Measurements from ENCODE around the gene NAA40.

Gene NAA40

DNA sequence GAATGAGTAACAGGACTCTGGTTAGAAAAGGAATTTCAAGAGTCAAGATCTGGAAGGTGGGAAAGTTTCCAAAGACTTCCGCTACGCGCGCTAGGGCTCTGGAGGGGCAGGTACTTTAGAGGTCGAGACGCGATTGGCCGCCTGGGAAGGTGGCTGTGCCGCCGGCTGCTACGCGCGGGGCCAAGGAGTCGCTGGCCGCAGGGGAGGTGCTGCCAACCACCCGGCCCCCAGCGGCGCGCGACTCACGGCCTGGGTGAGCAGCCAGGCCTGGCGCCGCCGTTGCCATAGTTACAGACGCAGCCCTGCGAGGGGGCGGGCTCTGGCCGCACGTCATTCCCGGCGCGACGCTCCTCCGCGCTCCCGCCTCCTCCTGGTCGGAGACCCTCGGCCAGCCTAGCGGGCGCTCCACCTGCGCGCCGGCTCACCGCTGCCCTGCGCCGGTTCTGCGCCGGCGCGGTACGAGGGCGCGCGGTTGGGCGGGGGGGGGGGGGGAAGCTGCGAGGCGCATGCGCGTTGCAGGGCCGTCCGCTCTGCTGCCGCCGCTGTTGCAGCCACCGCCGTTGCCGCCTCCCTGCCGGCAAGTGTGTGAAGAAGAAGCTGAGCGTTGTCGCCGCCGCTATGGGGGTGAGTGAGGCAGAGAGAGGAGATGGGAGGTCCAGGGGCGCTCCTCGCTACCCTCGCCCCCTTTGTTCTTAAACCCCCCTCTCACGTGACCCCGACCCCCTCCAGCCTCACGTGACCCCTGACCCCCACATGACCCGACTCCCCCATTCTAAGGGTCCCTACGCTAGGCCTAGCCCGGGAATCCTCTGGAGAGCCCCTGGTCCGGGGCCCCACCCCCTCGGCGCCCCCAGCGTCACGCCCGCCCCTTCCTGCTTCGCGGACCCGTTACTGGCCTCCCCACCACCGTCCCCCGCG, at the start of gene NAA40:
Gene NAA40, plus strand, starts transcription at position 524 of the 918 bp plus-strand sequence. Its CDS starts 95 bp downstream, at position 619.
- peak within 1 kb of the TSS; percentile 76 for H3K4me3 ChIP-seq (ENCODE audit: low read depth, low read length)

DNA sequence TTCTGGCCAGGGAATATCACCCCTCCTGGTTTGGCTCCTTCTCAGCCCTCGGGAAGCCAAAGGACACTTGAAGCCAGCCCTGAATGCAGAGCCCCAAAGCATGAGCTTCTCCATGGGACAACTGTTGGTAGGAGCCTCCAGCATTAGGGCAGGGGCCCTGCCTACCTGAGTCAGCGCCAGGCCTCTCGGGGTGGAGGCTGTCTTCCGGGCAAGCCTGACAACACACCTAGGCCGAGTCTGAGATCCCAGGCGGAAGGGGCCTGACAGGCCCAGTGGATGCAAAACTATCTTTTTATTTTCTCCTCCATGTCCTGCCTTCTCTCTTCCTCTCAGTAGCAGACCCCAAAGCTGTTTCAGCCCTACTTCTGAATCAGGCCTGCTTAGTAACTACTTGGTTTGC, 49.5 kb upstream of the NAA40 start:
- H3K4me3 ChIP-seq (ENCODE audit: low read depth, low read length), result no peak overlapping the region

DNA sequence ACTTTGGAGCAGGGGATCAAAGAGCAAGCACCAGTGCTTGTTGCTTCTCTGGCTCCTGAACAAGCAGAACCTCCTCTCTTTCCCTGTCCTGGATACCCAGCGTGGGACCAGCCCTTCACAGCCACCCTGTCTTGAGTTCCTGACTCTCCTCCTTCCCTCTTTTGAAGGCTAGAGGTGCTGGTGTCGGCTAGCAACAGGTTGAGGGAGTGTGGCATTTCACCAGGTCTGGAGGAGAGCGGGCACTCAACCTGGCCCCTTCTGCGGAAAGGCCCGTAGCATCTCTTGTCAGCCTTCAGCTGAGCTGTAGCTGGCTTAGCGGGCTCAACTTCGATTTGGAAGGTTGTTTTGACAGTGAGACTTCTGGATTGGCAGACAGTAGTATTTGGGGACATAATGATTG, 48.4 kb upstream of the NAA40 start:
- no peak overlapping the region for H3K4me3 ChIP-seq (ENCODE audit: low read depth, low read length)

- no peak overlapping the region for H3K4me3 ChIP-seq (ENCODE audit: low read depth, low read length)
These were observed 46.6 kb upstream of the NAA40 start for GRCh38 chr11:63892228-63892627.

GRCh38 chr11:63893355-63893754, 45.4 kb upstream of the NAA40 start:
- no peak overlapping the region for H3K4me3 ChIP-seq (ENCODE audit: low read depth, low read length)

DNA sequence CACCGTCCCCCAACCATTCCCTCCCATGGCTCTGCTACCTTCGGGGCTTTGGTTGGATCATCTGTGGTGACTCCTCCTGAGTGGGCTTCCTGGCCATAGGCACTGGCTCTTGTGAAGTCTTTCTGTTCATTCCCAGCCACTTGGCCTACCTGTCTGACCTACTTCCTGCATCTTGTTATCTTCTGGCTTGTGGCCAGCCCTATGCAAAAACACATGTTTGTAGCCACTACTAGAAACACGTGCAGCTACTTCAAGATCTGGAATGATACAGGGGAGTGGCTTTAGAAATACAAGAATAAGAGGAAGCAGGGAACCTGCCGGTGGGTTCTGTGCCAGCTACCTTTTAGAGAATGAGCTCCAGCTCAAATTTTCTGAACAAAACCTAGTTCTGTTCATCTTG, 42.7 kb upstream of the NAA40 start:
- no peak overlapping the region for H3K4me3 ChIP-seq (ENCODE audit: low read depth, low read length)

GRCh38 chr11:63897459-63898146, 41.2 kb upstream of the NAA40 start:
- H3K4me3 ChIP-seq (ENCODE audit: low read depth, low read length), result no peak overlapping the region

- no peak overlapping the region for H3K4me3 ChIP-seq (ENCODE audit: low read depth, low read length)
These were observed 37.1 kb upstream of the NAA40 start for GRCh38 chr11:63901660-63902059.

DNA sequence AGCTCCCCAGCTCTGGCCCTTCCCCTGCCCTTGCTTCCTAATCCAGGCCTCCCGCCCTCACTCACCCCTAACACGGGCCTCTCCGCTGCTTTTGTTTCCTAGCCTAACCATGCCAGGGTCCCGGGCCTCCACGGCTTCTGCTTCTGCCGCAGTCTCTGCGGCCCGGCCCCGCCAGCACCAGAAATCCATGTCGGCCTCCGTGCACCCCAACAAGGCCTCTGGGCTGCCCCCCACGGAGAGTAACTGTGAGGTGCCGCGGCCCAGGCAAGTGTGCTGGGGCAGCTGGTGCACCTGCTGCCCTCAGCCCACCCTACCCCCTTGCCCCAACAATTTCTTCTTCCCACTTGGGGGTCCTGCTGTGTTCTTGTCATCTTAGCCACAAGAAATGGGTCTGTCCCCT, 34.9 kb upstream of the NAA40 start:
- no peak overlapping the region for H3K4me3 ChIP-seq (ENCODE audit: low read depth, low read length)

GRCh38 chr11:63904743-63905142, 34.1 kb upstream of the NAA40 start:
- no peak overlapping the region for H3K4me3 ChIP-seq (ENCODE audit: low read depth, low read length)

- no peak overlapping the region for H3K4me3 ChIP-seq (ENCODE audit: low read depth, low read length)
These were observed 33.6 kb upstream of the NAA40 start for GRCh38 chr11:63905179-63905578.

DNA sequence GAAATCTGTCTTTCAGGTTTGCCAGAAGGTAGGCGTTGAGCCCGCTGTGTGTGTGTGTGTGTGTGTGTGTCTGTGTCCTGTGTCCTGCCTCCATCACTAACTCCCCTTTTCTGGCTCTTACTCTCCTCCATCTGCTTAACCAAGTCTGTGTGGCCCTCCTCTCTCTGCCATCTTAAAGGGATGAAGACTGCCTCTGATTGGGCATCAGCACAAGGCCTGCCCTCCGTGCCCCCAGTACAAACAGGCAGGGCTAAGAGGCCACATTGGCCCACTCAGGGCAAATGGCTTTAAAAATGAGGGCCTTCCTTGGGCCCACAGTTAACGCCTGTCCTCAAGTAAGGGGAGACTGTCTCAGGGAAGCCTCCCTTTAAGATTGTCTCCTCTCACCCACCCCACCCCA, 32.7 kb upstream of the NAA40 start:
- H3K4me3 ChIP-seq (ENCODE audit: low read depth, low read length), result no peak overlapping the region

DNA sequence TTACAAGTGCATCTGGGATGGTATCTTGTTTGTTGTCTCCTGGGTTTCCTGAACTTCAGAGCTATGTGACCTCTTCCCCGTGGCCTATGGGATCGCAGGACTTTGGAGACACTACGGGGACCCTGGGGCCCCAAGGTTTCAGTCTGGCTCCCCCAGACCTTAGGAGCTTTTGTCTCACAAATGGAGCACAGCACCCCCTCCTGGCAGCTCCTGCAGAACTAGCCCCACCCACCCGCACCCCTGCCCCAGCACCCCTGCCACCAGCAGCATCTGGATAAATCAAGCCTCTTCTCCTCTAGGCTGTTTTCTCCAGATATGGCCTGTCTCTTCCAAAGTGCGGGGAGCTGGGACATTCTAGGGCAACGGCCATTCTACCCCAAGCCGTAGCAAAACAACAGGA, 32.2 kb upstream of the NAA40 start:
- H3K4me3 ChIP-seq (ENCODE audit: low read depth, low read length), result no peak overlapping the region

DNA sequence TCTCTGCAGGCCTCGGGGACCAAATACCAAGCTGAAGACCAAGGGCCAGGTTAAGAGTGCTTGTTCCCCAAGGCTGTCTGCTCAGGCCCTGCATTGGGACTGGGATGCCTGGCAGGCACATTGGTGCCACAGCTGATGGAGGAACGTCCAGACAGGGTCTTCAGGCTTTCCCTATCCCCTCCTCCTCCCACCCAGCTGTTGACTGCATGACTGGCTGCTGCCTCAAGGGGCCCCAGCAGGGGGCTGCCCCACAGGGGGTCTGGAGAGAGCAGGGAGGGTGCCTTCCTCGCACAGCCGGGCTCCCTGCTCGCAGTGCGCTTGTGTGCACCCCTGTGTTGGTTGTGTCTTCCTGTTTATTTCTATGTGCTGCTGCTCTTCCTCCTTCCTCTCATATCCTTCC, 31.7 kb upstream of the NAA40 start:
- no peak overlapping the region for H3K4me3 ChIP-seq (ENCODE audit: low read depth, low read length)

DNA sequence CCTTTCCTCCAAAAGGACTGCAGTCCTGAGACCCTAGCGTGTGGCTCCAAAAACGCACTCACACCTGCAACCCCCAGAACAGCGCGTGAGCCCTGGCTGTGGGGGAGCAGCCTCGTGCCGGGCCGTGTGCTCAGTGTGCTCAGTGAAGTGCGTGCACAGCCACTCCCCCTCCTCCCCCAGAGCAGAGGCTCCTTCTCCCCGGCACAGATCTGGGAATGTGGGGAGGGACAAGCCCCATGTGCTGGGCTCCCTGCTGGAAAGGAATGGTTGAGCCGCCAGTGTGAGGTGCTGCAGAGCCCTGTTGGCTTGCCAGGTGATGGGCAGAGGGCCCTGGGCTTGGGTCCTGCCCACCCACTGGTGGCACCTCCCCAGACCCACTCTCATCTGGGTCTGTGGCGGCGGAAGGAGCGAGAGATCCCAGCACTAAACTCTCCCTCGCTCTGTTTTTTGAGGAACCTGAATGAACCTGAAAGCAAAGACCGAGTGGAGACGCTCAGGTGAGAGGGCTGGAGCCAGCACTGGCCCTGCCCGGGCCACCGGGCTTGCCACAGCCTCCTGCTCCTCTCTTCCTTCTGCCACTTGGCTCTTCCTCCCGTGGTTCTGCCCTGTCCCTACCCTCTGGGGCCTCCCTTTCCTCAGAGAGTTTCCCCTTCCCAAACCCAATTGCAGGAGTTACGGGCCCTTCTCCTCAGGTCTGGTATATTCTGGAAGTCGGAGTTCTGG, 30.8 kb upstream of the NAA40 start:
- H3K4me3 ChIP-seq (ENCODE audit: low read depth, low read length), result no peak overlapping the region

DNA sequence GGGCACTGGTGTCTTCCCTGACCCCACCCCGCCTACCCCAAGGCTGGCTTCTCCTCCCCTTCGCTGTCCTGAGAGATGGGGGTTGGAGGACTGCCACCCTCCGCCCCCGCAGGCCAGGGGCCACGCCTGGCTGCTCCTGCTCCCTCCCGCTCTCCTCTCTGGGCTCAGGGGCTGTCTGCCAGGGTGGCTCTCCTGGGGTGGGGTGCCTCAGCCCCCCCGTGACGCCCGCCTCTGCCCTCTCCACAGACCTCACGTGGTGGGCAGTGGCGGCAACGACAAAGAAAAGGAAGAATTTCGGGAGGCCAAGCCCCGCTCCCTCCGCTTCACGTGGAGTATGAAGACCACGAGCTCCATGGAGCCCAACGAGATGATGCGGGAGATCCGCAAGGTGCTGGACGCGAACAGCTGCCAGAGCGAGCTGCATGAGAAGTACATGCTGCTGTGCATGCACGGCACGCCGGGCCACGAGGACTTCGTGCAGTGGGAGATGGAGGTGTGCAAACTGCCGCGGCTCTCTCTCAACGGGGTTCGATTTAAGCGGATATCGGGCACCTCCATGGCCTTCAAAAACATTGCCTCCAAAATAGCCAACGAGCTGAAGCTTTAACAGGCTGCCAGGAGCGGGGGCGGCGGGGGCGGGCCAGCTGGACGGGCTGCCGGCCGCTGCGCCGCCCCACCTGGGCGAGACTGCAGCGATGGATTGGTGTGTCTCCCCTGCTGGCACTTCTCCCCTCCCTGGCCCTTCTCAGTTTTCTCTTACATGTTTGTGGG, 30.0 kb upstream of the NAA40 start:
- H3K4me3 ChIP-seq (ENCODE audit: low read depth, low read length), result no peak overlapping the region

DNA sequence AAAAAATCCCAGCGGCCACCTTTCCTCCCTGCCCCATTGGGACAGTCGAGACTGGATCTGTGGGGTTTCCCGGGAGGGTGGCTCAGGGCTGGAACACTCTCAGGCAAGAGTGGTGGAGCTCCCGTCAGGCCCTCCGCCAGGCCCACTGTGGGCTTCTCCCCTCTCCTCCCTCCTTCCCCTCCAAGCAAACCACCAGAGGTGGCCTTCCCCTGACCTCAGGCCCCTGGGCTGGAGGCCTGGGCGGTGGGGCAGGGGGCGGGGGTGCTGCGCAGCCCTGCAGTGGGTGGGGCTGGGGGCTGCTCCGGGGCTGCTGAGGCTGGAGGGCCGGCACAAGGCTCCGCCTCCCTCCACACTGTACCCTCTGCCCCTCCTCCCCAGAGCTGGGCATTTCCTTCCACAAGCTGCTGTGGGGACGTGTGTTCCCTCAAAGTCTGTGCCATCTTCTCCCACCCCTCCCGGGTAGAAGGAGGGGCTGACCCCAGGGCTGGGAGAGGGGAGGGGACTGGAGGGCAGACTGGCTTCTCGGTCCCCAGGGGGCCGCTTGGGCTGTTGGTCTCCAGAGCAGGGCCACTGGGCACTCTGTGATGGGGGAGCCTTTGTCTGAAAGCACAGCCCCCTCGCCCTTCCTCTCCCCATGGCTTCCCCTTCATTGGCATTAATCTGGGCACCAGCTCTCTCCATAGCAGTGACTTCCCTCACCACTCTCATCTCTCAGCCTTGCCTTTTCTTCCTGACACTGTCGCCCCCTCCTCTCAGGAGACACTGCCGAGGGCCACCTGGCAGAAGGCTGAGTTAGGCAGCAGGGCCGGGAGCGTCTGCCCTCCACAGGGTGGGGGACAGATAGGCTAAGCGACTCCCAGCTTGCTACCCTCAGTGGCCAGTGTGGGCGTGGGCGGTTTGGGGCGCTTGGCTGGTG, 29.0 kb upstream of the NAA40 start:
- no peak overlapping the region for H3K4me3 ChIP-seq (ENCODE audit: low read depth, low read length)

DNA sequence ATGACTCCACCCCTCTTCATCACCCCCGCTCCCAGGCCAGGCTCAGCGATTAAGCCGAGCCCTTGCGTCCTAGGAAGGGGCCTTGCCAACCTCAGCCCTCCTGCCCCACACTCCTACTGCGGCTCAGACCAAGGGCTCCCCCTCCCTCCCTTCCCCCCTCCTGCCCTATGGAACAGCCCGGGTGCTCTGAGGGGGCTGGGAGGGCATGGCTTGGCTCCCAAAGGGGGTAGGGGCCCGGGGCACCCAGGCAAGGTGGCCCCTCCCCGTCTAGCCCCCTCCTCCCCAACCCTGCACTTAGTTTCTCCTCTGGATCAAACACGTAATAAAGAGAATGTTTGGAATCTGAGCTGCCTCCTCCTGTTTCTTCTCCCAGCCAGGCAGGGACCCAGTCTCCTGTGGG, 28.1 kb upstream of the NAA40 start:
- no peak overlapping the region for H3K4me3 ChIP-seq (ENCODE audit: low read depth, low read length)

- no peak overlapping the region for H3K4me3 ChIP-seq (ENCODE audit: low read depth, low read length)
These were observed 27.4 kb upstream of the NAA40 start for GRCh38 chr11:63911440-63911839.

DNA sequence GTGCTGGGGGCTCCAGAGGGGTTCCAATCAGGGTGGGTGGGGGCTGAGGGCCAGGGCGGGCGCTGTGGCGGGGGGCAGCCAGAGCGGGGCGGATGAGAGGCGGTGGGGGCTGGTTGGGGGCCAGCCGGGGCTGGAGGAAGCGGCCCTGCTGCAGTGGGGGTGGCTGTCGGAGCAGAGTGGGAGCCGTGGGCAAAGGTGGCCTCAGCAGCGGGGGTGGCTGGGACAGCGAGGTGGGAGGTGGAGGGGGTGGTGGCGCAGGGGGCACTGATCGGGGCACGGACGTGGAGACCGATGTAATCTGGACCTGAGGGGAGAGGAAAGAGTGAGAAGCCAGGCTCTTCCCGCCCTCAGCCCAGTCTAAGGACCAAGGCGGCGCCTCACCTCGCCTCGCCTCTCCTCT, 26.9 kb upstream of the NAA40 start:
- no peak overlapping the region for H3K4me3 ChIP-seq (ENCODE audit: low read depth, low read length)

Measured in iPS-11a (cell line).